Measurements from ENCODE around the gene ANXA4.

The ANXA4 gene

GRCh38 chr2:69741575-69742321 is at the start of gene ANXA4:
Gene ANXA4, plus strand, starts transcription at chr2:69742134. Its CDS starts 39,432 bp downstream, at chr2:69781566.
- DNase-seq (ENCODE audit: low spot score): peak; percentile 58

GRCh38 chr2:69692424-69692823 is 49.5 kb upstream of the ANXA4 start:
- no peak for DNase-seq (ENCODE audit: low spot score)

DNA sequence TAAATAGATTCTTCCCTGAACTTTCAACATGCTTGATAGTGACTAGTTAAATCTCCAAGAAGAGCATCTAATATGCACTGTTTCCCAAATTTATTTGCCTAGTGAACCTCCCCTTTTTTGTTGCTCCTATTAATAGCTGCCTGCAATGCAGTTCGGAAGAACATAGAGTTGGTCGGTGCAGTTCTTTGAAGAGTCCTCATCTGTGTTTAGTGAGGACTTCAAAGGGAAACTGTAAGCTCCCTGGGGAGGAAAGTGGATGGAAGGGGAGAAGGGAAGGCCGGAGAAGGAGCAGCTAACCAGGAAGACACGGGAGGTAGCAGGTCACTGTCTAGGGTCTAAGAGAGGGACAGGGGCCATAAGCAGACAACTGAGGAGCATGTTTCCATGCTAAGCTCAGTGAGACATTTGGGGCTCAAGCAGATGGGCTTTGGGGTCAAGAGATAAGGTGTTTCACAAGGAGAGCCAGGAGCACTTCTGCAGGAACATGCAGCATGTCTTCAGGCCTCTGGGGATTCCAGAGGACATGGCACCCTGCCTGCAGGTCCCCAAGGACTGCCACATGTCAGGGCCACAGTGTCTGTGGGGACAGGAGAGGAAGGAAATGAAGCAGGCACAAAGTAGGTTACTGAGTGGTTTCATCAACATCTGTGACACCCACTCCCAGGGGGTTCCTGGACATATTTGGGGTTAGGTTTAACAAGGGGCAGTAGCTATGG is 48.7 kb upstream of the ANXA4 start:
- DNase-seq (ENCODE audit: low spot score): no peak

DNA sequence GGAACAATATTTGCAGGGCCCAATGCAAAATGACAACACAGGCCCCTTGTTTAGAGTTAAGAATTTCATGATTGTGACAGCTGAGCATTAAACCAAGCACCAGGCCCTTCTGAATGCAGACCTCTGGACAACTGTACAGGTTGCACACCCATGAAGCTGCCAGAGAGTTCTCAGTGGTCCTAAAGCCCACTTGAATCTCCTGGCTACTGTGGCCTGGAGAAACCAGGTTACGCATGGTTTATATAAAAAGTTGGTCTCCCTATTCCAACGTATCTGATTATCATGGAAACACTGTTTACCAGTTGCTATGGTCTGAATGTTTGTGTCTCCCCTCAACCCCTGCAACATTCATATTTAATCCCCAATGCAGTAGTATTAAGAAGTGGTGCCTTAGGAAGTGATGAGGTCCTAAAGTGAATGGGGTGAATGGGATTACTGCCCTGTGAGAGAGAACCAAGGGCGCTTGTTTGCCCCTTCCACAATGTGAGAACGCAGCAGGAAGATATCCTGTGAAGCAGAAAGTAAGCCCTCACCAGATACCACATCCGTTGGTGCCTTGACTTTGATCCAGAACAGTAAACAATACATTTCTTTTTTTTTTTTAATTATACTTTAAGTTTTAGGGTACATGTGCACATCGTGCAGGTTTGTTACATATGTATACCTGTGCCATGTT is 48.0 kb upstream of the ANXA4 start:
- DNase-seq (ENCODE audit: low spot score): no peak

- no peak for DNase-seq (ENCODE audit: low spot score)
These were observed 46.8 kb upstream of the ANXA4 start for GRCh38 chr2:69694894-69695849.

DNA sequence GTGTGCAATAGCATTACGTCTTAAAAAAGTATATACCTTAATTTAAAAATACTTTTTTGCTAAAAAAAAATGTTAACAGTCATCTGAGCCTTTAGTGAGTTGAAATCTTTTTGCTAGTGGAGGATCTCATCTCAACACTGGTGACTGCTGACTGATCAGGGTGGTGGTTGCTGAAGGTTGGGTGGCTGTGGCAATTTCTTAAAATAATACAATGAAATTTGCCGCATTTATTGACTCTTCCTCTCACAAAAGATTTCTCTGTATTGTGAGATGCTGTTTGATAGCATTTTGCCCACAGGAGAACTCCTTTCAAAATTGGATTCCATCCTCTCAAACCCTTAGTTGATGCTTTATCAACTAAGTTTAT is 46.1 kb upstream of the ANXA4 start:
- no peak for DNase-seq (ENCODE audit: low spot score)

DNA sequence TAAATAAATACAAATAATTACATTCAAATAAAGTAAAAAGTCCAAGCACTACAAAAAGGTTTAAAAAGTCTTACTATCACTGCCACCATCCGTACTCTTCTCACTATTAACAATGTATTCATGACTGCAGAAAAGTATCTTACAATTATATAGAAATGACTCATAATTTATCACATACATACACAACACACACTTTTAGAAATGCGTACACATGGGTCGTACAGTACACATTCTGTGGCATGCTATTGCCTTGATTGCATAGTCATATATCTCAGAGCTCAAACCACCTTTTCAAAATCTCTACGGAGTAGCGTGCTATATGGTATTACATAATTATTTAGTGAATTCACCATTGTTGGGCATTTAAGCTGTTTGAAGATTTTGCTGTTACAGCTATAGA is 41.6 kb upstream of the ANXA4 start:
- DNase-seq (ENCODE audit: low spot score): no peak

DNA sequence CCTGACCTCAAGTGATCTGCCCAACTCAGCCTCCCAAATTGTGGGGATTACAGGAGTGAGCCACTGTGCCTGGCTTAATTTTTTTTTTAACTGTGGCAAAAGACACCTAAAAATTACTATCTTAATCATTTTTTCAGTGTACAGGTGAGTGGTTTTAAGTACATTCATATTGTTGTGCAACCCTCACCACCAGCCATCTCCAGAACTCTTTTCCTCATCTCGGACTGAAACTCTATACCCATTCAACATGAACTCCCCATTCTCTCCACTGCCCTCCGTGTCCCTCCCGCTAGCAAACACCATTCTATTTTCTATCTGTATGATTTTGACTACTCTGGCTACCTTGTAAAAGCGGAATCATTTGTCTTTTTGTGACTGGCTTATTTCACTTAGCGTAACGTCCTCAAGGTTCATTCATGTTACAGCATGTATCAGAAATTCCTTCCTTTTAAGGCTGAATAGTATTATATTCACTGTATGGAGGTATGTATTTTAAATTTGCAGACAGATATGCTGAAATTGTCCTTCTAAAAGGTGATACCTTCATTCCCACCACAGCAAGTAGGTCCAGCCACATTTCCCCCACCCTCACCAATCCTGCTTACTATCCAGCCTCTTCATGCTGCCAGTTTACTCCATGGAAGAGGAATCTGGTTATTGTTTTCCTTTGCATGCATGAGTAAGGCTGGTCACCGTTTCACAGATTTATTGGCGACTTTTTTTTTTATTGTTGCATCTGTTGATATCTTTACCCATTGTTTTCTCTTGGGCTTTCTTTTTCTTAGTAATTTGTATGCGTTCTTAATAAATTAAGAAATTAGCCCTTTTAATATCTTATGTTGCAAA is 40.6 kb upstream of the ANXA4 start:
- DNase-seq (ENCODE audit: low spot score): no peak

DNA sequence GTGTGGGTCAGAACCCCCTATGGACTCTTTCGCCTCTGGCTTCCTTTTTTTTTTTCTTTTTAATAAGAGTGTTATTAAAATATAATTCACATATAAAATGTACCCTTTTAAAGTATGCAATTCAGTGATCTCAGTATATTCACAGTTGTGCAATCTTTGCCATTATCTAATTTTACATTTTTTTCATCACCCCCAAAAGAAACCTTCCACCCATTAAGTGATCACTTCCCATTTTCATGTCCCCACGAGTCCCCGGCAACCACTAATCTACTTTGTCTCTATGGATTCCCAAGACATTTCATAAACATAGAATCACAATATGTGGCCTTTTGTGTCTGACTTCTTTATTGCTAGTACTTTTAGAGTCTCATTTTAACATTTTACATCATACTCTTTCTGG is 38.7 kb upstream of the ANXA4 start:
- no peak for DNase-seq (ENCODE audit: low spot score)

- no peak for DNase-seq (ENCODE audit: low spot score)
These were observed 37.5 kb upstream of the ANXA4 start for GRCh38 chr2:69704446-69704845.

DNA sequence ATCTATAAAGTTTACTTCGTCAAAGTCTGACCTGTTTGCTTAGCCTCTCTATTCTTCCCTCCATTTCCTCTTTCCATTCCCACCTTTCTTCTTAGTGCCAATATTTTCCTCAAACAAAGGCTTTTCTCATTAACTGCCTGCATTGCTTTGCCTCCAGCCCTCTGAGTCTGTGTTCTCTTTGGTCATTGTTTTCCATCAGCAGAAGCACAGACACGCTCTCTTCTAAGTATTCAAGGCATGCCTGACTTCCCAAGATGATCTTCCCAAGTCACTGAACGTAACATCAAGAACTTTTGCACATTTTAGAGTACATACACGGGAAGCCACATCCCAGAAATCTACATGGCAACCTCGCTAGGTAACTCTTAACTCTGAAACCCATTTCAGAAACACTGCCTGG is 32.6 kb upstream of the ANXA4 start:
- no peak for DNase-seq (ENCODE audit: low spot score)

DNA sequence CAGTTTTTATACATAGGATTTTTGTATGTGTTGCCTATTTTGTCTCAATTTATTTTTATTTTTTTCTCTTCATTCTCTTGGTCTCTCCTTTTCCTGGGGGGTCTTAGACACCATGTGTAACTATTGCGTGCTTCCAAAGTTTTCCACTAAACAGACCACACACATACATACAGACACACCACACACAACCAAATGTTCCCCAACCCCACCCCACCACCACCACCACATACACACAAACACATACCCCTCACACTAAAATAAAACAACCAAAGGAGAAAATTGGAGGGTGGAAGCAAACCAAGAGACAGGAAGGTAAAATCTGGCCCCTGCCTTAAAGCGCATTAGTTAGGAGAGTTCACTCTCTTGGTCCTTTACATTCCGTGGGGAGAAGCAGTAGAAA is 30.0 kb upstream of the ANXA4 start:
- no peak for DNase-seq (ENCODE audit: low spot score)

- DNase-seq (ENCODE audit: low spot score): no peak
These were observed 27.9 kb upstream of the ANXA4 start for GRCh38 chr2:69714024-69714423.

- DNase-seq (ENCODE audit: low spot score): peak; percentile 79
These were observed 27.3 kb upstream of the ANXA4 start for GRCh38 chr2:69714539-69715220.

DNA sequence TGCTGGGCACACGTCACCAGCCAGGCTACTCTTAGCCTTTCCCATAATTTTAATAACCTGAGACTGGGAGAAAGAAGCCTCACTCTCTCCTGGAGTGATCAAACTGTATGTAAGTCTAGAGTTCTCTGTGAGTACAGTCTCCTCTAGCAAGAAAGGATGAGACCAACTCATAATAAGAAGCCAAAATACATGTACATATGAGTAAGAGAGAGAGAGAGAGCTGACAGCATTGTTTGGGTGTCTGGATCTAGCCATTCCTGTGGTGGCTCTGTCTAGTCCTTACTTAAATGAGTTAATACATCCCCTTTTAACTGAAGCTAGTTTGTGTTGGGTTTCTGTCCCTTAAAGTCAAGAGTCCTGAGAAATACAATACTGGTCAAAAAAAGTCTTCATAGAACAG is 26.0 kb upstream of the ANXA4 start:
- DNase-seq (ENCODE audit: low spot score): no peak

GRCh38 chr2:69716555-69717120 is 25.3 kb upstream of the ANXA4 start:
- DNase-seq (ENCODE audit: low spot score): no peak

GRCh38 chr2:69717186-69717585 is 24.7 kb upstream of the ANXA4 start:
- no peak for DNase-seq (ENCODE audit: low spot score)

- no peak for DNase-seq (ENCODE audit: low spot score)
These were observed 24.1 kb upstream of the ANXA4 start for GRCh38 chr2:69717861-69718273.

DNA sequence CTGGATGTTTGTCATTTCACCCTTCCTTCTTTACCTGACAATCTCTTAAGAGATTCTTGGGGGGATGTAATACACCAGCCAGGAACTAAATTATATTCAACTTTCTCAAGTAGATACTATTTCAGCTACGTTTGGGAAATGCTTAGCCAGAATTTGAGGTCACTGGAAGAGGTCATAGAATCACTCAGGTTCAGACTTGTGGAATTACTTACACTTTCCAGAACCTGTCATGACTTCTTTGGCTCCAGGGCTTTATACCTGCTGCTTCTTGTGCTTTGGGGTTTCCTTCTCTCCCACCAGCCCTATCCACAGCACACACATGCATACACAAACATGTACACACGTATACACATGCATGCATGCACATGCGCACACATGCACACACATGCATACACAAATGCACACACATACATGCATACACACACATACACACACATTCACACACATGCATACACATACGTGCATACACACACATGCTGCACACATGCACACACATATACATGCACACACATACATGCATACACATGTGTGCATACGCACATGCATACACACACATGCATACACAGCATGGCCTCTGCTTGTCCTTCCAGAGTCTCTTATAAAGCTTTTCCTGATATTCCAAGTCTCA is 23.5 kb upstream of the ANXA4 start:
- no peak for DNase-seq (ENCODE audit: low spot score)

DNA sequence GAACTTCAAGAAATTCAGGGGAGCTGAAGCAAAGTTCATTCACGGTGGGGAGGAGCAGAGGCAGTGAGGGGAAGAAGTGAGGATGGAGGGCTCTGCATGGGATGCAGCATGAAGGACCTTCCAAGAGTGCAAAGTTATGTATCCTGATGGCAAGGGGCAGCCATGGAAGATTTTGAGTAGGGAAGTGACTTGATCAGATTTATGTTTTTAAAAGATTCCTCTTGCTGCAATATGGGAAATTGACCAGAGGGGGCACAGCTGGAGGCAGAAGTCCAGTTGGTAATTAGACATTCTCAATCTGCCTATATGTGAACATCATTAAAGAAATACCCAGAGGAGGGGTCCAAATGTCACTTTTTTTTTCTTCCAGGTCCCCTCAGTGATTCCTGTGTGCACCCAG is 21.5 kb upstream of the ANXA4 start:
- no peak for DNase-seq (ENCODE audit: low spot score)
